IPS-20b (cell line): ENCODE measurements around the gene ACTL7A.

Experiments
- H3K27ac ChIP-seq: one replicate; pipeline ENCODE4 v1.5.1; 2013; ENCODE audit warnings: low read length
- H3K27me3 ChIP-seq: 2 replicates; pipeline ENCODE4 v1.6.1; 2013; ENCODE audit warnings: mild to moderate bottlenecking, low read length, inconsistent platforms; ENCODE audit not compliant: insufficient read depth
- H3K36me3 ChIP-seq: 2 replicates; pipeline ENCODE4 v1.6.1; 2013; ENCODE audit warnings: low read depth, mild to moderate bottlenecking, inconsistent platforms, low read length, moderate library complexity; ENCODE audit not compliant: insufficient read depth
- H3K4me1 ChIP-seq: 2 replicates; pipeline ENCODE4 v1.6.1; 2013; ENCODE audit warnings: mild to moderate bottlenecking, control low read depth, inconsistent platforms, low read length, moderate library complexity; ENCODE audit not compliant: insufficient read depth
- H3K4me3 ChIP-seq: 2 replicates; pipeline ENCODE4 v1.5.1; 2013; ENCODE audit warnings: mild to moderate bottlenecking, low read length, inconsistent platforms
- H3K9ac ChIP-seq: 2 replicates; pipeline ENCODE4 v1.6.1; 2013; ENCODE audit warnings: low read depth, mild to moderate bottlenecking, inconsistent platforms, low read length, moderate library complexity
- H3K9me3 ChIP-seq: 2 replicates; pipeline ENCODE4 v1.6.1; 2013; ENCODE audit warnings: mild to moderate bottlenecking, low read depth, low read length, inconsistent platforms; ENCODE audit not compliant: insufficient read depth

ACTL7A gene

DNA sequence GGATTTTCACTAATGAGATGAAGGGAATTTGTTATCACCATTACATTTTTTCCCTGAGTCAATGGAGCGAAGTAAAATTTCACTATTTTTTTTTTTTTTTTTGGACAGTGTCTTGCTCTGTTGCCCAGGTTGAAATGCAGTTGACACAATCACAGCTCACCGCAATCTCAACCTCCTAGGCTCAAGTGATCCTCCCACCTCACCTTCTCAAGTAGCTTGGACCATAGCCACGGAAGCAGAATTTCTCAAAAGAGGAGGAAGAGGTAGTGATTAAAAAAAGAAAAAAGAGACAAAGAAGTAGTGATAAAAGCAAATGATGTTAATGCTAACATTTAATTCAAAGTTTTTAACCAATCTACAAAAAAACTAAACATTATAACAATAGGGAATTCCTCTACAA is 42.1 kb downstream of the ACTL7A start:
- H3K27me3 ChIP-seq = no peaks in the 10 kb centered on the region
- H3K9ac ChIP-seq = no peak overlapping the region
- no peaks in the 10 kb centered on the region for H3K4me1 ChIP-seq
- no peak overlapping the region for H3K27ac ChIP-seq
- peaks cover 98% of the 10 kb centered on the region for H3K36me3 ChIP-seq
- H3K4me3 ChIP-seq = no peak overlapping the region
- H3K9me3 ChIP-seq = no peaks in the 10 kb centered on the region

DNA sequence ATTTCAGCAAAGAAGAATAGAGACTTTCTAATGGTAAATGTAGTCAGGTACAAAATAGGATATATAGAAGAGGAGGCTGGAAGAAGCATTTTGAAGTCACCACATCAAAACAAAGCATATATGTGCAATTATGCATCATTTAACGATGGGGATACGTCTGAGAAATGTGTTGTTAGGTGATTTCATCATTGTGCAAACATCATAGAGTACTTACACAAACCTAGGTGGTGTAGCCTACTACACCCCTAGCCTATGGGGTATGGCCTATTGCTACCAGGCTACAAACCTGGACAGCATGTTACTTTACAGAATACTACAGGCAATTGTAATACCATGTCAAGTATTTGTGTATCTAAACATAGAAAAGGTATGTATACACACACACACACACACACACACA is 43.4 kb downstream of the ACTL7A start:
- H3K9ac ChIP-seq = no peak overlapping the region
- no peaks in the 10 kb centered on the region for H3K27me3 ChIP-seq
- peaks cover 98% of the 10 kb centered on the region for H3K36me3 ChIP-seq
- H3K4me1 ChIP-seq = no peaks in the 10 kb centered on the region
- no peak overlapping the region for H3K27ac ChIP-seq
- no peaks in the 10 kb centered on the region for H3K9me3 ChIP-seq
- no peak overlapping the region for H3K4me3 ChIP-seq

DNA sequence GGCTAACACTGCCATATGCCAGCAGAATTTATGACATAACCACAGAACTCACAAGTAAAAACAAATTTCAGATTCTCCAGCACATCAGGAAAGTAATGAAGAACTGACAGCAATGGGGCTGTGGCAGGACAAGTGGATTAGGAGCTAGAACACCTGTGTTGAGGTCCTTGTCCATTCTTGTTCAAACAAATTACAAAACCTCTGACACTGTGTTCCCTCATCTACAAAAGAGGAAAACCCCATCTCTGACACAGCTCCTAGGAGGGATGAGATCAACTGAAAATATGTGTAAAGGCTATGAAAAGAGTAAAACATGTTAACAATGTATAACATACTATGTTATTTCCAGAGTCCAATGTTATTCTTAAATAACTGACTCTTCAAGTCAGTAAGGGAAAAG is 48.3 kb downstream of the ACTL7A start:
- Histone ChIP-seq H3K27me3 (no peaks in the 10 kb centered on the region), H3K36me3 (peaks cover 91% of the 10 kb centered on the region), H3K4me1 (no peaks in the 10 kb centered on the region)

DNA sequence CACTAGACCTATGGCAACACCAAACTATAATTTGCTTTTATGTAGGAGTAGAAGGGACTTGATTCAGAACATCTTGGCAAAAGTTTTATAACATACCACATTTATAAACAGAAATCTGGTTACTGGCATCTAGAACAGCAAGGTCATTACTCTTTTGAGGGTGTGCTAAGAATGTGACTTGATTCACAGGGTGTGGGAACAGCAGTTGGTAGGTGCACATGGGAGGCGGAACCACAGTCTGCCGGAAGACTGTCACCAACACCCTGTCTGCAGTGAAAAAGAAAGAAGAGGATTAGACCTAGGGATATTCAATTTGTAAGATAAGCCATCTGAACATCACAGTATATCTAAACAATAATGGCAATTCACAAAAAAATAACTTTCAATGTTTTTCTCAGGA is 48.8 kb downstream of the ACTL7A start:
- peaks cover 91% of the 10 kb centered on the region for H3K36me3 ChIP-seq
- H3K4me1 ChIP-seq = no peaks in the 10 kb centered on the region
- no peak overlapping the region for H3K9ac ChIP-seq
- H3K4me3 ChIP-seq = no peak overlapping the region
- no peaks in the 10 kb centered on the region for H3K9me3 ChIP-seq
- H3K27me3 ChIP-seq = no peaks in the 10 kb centered on the region
- H3K27ac ChIP-seq = no peak overlapping the region

More for the DNA sequence above, 48.3 kb downstream of the ACTL7A start:
- no peak overlapping the region for H3K27ac ChIP-seq
- no peaks in the 10 kb centered on the region for H3K9me3 ChIP-seq
- H3K9ac ChIP-seq = no peak overlapping the region
- H3K4me3 ChIP-seq = no peak overlapping the region

DNA sequence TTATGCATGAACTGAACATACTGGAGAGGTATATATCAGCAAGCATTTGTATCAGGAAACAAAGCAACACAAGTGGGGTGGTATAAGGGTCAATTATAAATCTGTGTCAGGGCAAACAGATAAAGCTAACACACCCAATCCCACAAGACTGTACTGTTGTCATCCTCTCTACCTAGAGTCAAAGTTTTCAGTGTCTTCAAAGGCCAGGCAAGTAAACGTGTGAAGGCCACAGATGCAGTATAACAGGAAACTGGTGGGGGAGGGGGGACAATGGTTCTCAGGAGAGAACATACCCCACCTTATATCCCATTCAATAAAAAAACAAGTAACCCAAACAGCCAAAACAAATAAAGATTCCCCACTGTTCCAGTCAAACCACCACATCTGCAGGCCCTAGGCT is 49.8 kb downstream of the ACTL7A start:
- Histone ChIP-seq H3K27me3 (no peaks in the 10 kb centered on the region), H3K4me3 (no peak overlapping the region), H3K27ac (no peak overlapping the region), H3K9ac (no peak overlapping the region), H3K9me3 (no peaks in the 10 kb centered on the region), H3K4me1 (no peaks in the 10 kb centered on the region), H3K36me3 (peaks cover 91% of the 10 kb centered on the region)
